HG03025 (cell line): ENCODE data around the gene EBF3.

Experiments
- ATAC-seq: cut with Tn5 transposase; IDR thresholded peaks from one replicate; pipeline ENCODE4 v1.9.1; 2021; ENCODE audit warnings: mild to moderate bottlenecking, moderate library complexity; ENCODE audit not compliant: unreplicated experiment, low FRiP score

EBF3 gene

GRCh38 chr10:129961157-129961701, 2.8 kb downstream of the EBF3 start:
- ATAC-seq: no peak

DNA sequence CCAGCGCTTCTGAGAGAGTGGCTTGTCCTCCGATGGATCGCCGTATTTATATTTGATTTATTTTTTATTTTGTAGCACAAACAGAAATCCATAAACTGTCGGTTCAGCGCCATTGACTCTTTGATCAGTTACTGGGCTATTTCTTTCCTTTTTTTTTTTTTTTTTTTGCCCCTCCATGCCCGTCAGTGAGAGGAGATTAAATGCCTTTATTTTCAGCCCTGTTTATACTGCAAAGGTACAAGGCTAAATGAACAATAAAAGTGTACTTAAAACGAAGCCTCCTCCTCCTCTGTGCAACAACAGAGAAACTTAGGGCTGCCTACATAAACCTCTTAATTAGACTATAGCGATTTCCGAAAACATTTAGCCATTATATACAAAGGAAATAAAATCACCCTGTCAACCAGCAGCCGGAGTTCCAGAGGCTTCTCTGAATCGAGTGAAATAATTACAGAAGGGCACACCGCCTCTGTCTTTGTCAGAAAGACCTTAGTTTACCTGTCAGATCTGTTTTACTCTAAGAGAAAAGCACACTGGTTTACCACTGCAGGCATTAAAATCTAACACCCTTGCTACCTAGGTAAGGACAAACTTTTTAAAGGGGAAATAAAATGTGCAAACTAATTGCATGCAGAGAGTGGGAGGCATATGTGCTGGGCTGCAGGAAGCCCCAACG, 3.5 kb downstream of the EBF3 start:
- no peak for ATAC-seq

GRCh38 chr10:129959544-129960480, 4.3 kb downstream of the EBF3 start:
- ATAC-seq: no peak

GRCh38 chr10:129958629-129959543, 5.2 kb downstream of the EBF3 start:
- ATAC-seq: no peak

DNA sequence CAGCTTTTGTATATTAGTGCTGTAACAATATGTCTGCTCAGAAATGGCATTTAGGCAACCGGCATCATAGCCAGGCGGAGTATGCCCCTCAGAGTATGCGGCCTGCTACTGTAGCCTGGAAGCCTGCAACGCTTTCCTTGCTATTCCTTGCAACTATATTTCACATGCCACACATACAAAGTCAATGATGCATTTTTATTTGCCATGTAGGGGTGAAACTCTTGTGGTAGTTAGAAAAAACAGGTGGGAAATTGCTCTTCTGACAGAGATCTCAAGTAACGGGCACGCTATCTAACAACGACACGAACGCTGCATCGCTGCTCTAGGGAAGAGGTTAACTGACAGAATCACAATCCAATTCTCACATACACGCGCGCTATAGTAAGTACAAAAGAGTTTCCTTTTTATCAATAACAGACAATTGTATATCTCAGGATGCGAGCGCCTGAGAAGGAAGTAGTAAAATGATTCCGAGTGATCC, 5.9 kb downstream of the EBF3 start:
- ATAC-seq: no peak

GRCh38 chr10:129956876-129957673, 7.0 kb downstream of the EBF3 start:
- ATAC-seq: no peak

DNA sequence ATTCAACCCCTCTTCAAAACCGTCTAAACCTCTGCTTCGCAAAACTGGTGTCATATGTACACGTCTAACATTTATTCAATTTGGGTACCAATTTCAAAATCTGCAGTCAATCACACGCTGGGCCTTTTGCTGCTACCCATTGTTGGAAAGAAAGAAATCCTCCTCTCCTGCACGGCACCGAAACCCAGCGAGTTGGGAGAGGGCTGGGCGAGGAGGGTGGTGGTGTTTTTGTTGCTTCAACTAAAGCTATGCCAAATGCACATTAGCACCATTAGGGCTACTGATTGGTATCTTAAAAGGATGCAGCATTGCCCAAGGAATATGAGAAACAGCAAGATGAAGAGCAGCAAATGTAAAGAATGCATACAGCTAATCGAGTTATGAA, 7.8 kb downstream of the EBF3 start:
- no peak for ATAC-seq

DNA sequence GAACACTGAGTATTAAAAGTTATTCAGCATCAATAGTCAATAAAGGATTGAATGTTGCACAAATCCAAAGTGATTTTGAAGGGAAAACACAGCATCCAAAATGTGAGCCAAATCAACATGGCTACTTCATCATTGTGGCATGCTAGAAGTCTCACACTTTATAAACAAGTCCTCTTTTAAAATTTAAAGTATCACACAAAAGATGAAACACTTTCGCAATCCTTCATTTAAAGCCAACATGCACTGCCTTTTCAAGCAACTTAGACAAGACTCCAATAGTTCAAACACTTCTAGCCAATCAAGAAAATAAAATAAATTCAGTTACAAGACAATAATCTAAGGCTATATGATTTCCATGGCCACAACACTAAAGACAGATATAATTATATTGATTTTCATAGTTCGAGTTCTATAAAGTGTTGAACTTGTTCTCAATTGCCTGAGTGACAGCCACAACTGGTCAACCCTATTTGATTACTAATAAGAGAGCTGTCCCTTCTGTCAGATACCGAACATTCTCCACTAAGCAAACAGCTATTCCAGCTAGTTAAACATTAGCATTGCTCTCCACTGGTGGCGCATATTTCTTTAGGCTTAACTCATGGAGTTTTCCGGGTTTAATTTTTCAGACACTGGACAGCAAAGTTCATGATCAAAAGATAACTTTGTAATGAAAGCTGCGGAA, 8.3 kb downstream of the EBF3 start:
- no peak for ATAC-seq

DNA sequence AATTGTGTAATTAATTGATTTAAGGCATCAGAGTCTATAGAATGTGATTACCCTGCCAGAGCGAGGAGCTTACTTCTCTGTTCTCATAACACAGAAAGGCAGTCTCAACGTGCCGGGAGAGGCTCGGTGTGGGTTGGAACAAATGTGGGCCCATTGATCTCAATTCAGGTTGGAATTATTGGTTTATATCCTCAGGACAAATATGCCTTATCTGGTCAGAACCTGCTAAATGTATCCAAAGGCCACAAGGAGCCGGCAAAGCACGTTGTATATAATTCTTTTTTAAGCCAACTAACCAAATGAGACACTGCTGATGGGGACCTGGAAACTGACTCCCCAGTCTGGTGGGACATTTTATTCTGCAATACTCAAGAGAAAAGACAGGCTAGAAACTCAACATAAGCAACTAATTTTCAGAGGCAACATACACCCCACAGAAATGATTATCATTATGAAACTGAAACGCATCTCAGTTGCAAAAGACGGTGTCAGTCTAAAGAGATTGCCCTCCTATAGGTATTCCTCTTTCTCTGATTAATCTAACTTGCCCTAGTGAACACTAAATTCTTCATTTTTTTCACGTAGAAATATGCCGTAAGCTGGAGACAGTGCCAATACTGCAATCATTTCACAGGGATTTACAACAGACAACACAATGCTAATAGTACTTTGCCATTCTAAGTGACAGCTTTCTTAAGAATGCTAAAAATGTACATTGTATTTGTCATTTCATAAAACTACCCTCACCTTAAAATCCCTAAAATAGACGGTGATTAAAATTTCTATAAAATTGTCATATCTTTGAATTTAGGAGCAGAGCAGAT, 9.4 kb downstream of the EBF3 start:
- ATAC-seq: no peak

- ATAC-seq: no peak
Measured at GRCh38 chr10:129953119-129954051, 10.7 kb downstream of the EBF3 start.

DNA sequence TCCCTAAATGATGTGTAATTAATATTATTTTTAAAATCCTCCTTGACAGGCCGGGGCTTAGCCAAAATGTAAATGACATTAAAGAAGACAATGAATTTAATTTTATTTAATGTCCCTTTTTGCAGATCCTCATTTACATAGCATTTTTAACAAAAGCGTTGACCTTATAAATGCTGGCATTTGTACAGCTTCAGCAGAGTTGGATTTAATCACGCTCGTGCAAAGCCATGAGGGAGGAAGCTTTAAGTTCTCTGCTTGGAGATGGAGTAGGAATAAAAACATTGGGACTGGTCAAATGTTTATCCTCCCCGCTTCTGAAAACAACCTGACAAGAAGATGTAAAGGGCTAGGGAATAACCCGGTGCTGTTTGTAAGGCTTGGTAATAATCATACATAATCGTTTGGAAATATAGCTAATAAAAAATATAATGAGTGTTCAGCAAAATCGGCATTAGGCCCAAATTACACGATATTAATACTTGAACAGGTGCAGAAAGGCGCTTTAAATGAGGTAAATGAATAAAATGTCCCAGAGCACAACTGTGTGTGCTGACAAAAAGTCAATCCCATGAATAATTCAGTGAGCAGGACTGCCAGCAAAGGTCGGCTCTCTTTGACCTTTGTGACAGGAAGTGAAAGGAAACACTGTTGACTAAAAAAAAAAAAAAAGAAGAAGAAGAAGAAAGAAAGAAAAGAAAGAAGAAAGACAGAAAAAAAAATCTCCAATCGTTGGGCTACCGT, 11.5 kb downstream of the EBF3 start:
- ATAC-seq: no peak

DNA sequence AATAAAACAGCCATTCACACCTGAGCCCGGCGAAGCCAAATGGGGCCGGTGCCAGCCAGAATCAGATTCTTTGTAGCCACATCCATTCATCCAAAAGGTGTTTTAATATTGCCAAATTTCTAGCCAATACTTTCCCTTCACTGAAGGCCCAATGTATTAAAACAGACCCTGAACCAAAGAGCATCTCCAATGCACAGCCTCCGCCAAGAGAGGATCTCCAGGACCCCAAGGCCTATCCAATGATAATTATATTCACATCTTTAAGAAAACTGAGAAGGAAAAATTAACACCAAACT, 12.2 kb downstream of the EBF3 start:
- no peak for ATAC-seq

- no peak for ATAC-seq
Measured at GRCh38 chr10:129951101-129951969, 12.7 kb downstream of the EBF3 start.

- no peak for ATAC-seq
Measured at GRCh38 chr10:129950676-129951075, 13.4 kb downstream of the EBF3 start.

DNA sequence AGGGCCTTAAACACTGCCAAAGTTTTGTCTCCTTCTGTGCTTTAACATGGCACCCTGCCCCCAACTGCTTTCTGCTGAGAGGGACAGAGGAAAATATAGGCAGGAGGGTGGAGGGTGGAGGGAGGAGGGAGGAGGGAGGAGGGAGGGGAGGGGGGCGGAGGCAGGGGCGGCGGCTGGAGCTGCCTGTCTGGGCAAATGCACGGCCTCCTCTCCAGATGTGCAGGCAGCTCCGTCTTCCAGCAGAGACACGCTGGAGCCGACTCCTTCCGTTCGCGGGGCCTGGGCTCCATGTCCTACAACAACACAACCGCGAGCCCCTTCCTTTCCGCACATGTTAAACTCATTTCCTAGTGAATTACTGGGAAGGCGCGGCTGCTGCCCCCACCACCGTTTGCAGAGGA, 14.2 kb downstream of the EBF3 start:
- no peak for ATAC-seq

DNA sequence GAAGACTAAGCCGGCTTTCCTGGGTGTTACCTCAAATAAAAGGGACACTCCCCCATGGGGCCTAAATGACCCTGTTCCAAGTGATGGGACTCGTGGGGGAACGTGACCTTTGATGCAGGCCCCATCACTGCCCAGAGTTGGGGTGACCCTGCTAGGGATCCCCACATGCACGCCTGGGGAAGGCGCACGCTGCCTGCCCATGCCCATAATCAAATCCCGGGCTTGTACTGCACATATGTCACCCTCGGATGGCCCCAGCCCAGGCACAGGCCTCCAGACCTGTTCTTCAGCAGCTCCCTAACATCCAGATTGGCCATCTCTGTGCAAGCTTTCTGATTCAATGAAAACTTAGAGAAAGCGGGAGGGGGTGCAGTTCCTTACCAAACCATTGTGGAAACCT, 14.7 kb downstream of the EBF3 start:
- ATAC-seq: no peak
